Measurements from ENCODE around the gene AREG. TPM values are rescaled to one million over a fixed set of nuclear protein-coding genes. Genes with fewer than 3 reads are reported as not detected.

AREG gene
- total RNA-seq, 1 donor from 2014 or later = 4.0 TPM

DNA sequence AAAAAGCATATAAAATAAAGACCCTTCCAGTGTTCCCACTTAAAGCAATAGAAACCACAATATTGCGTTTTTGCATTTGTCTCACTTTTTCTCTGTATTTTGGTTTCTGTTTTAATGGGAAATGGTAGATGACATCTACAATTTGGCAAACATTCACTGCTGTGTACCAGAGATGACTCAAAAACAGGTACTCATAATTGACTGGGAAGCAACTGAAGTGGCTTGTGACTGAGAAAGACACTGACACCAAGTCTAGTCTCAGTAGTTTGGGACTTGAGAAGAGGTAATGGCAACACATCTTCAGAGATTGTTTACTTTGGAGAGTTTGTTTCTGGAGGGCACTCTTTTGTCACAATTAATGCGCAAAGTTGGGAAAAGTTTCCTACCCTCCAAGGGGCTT is 42.0 kb downstream of the AREG start:
- no peaks in the 10 kb centered on the region for H3K9me3 ChIP-seq
- no peak overlapping the region for H3K4me3 ChIP-seq
- no peaks in the 10 kb centered on the region for H3K36me3 ChIP-seq
- TF ChIP-seq, protein P1, sequence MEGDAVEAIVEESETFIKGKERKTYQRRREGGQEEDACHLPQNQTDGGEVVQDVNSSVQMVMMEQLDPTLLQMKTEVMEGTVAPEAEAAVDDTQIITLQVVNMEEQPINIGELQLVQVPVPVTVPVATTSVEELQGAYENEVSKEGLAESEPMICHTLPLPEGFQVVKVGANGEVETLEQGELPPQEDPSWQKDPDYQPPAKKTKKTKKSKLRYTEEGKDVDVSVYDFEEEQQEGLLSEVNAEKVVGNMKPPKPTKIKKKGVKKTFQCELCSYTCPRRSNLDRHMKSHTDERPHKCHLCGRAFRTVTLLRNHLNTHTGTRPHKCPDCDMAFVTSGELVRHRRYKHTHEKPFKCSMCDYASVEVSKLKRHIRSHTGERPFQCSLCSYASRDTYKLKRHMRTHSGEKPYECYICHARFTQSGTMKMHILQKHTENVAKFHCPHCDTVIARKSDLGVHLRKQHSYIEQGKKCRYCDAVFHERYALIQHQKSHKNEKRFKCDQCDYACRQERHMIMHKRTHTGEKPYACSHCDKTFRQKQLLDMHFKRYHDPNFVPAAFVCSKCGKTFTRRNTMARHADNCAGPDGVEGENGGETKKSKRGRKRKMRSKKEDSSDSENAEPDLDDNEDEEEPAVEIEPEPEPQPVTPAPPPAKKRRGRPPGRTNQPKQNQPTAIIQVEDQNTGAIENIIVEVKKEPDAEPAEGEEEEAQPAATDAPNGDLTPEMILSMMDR (IDR thresholded peaks at IDR 0.05) = no peak
- no peaks in the 10 kb centered on the region for H3K4me1 ChIP-seq
- intact Hi-C loops (cut with DNase I) = no loop called here
- no peaks in the 10 kb centered on the region for H3K27me3 ChIP-seq
- no peak for DNase-seq (ENCODE audit: low spot score in 2 of 2)
- H3K27ac ChIP-seq = no peak overlapping the region

DNA sequence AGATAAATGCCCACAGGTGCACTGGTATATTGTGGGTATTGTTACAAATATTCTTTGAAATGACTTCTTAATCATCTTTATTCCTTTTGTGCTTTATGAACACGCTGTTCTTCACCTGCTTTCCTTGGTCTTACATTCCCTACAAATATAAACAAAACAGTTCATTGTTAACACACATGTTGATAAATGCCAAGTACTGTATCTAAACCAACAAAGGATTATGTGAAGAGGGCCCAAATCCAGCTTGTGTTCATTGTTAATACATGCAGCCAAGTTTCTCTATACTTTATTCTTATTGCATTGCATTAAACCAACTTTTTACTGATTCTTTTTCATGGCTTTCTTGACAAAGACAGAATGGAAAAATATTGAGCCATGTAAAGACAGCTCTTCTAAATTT is 42.8 kb downstream of the AREG start:
- Histone ChIP-seq H3K27ac (no peak overlapping the region), H3K4me3 (no peak overlapping the region), H3K36me3 (no peaks in the 10 kb centered on the region), H3K9me3 (no peaks in the 10 kb centered on the region), H3K27me3 (no peaks in the 10 kb centered on the region), H3K4me1 (no peaks in the 10 kb centered on the region)
- no peak for DNase-seq (ENCODE audit: low spot score in 2 of 2)
- TF ChIP-seq, protein P1 (IDR thresholded peaks at IDR 0.05) = no peak
- intact Hi-C loops (cut with DNase I) = no loop called here

DNA sequence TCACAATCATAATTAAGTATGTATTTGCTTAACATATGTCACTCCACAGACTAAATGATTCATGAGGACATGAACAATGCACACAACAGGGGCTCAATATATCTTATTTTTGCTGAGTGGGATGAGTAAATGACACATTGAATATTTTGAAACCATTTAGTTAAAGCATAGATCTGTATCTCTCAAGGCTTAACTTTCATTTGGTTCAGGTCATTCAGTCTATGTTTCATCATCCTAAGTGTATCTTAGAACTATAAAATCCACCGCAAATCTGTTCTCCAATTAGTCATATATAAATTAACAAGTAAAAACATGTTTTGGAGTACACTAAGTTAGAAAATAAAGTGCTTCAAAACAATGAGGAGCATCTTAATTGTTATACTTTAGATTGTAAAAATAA is 45.8 kb downstream of the AREG start:
- TF ChIP-seq, protein P1 (IDR thresholded peaks at IDR 0.05) = no peak
- no peaks in the 10 kb centered on the region for H3K4me1 ChIP-seq
- H3K27me3 ChIP-seq = no peaks in the 10 kb centered on the region
- H3K27ac ChIP-seq = no peak overlapping the region
- no peaks in the 10 kb centered on the region for H3K9me3 ChIP-seq
- no peaks in the 10 kb centered on the region for H3K36me3 ChIP-seq
- intact Hi-C loops (cut with DNase I) = no loop called here
- no peak for DNase-seq (ENCODE audit: low spot score in 2 of 2)
- no peak overlapping the region for H3K4me3 ChIP-seq

DNA sequence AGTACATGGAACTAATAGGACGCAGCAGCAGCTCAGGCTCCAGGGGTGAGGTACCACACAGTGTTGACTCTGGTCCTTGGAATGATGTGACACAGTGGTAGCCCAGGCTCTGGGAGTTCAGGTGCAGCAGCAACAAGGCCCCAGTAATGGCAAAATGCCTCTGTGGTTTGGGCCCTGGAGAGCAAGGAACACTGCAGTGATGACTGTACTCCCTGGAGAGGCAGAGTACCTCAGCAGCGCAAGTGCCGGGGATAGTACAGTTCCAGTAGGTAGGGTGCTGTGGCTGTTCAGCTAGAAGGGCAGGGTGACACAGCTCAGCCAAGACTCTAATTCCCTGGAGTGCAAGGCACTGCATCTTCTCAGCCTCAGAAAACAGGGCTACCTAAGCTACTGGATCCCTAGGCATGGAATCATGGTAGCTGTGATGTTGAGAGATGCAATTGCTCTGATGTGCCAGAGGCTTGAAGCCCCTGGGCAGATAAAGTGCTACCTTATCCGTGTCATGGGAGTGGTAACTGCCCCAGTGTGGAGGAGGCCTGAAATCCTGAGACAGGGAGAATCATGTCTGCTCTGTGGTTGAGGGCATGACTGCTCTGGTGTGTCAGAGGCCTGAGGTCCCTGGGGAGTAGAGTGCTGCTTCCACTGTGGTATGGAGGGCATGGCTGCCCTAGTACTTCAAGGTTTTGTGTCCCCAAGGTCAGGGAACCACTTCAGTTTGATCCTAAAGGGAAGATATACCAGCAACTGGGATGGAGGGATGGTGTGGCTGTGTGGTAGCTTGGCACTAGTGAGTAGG is 55.2 kb downstream of the AREG start:
- intact Hi-C loops (cut with DNase I) = no loop called here
- Histone ChIP-seq H3K4me3 (no peak overlapping the region), H3K4me1 (no peaks in the 10 kb centered on the region), H3K27me3 (no peaks in the 10 kb centered on the region), H3K36me3 (no peaks in the 10 kb centered on the region), H3K27ac (no peak overlapping the region), H3K9me3 (no peaks in the 10 kb centered on the region)
- DNase-seq (ENCODE audit: low spot score in 2 of 2) = no peak
- TF ChIP-seq, protein P1 (IDR thresholded peaks at IDR 0.05) = no peak

DNA sequence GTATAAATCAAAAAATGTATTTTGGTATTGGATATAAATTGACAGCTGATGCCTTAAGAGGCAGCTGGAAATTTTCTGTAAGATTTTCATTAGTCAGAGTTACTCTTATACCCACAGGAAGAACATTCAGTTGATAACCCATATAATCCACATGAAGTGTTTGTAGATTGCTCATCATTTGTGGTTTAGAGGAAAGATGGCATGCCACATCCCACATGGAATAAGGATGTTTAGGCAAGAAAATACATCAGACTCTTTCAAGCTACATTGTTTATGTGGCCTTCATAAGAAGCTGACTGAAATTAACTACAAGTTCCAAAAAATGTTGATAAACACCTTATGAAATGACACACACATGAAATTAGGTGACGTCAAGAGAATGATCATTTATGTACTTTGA is 56.6 kb downstream of the AREG start:
- DNase-seq (ENCODE audit: low spot score in 2 of 2) = no peak
- H3K4me3 ChIP-seq = no peak overlapping the region
- H3K4me1 ChIP-seq = no peaks in the 10 kb centered on the region
- H3K27me3 ChIP-seq = no peaks in the 10 kb centered on the region
- intact Hi-C loops (cut with DNase I) = no loop called here
- TF ChIP-seq, protein P1 (IDR thresholded peaks at IDR 0.05) = no peak
- H3K36me3 ChIP-seq = no peaks in the 10 kb centered on the region
- no peak overlapping the region for H3K27ac ChIP-seq
- H3K9me3 ChIP-seq = no peaks in the 10 kb centered on the region
